Mucosa of stomach (tissue), 1 donor: ENCODE data around the gene FBXL17.

Source experiments
- H3K27me3 ChIP-seq: one replicate; pipeline ENCODE4 v1.7.0; 2013; ENCODE audit warnings: mild to moderate bottlenecking, low read length; ENCODE audit not compliant: control insufficient read depth, insufficient read depth
- H3K36me3 ChIP-seq: one replicate; pipeline ENCODE4 v1.7.0; 2013; ENCODE audit warnings: low read length; ENCODE audit not compliant: control insufficient read depth, insufficient read depth
- H3K4me1 ChIP-seq: one replicate; pipeline ENCODE4 v1.7.0; 2013; ENCODE audit warnings: mild to moderate bottlenecking, low read length; ENCODE audit not compliant: control insufficient read depth, insufficient read depth
- H3K4me3 ChIP-seq: one replicate; pipeline ENCODE4 v1.7.0; 2013; ENCODE audit warnings: low read length
- H3K9ac ChIP-seq: one replicate; pipeline ENCODE4 v1.7.0; 2013; ENCODE audit warnings: mild to moderate bottlenecking, low read length, moderate library complexity
- H3K9me3 ChIP-seq: one replicate; pipeline ENCODE4 v1.7.0; 2013; ENCODE audit warnings: mild to moderate bottlenecking, low read length, moderate library complexity; ENCODE audit not compliant: control insufficient read depth
- donor health status: Pancreatic carcinoma.

Gene FBXL17

DNA sequence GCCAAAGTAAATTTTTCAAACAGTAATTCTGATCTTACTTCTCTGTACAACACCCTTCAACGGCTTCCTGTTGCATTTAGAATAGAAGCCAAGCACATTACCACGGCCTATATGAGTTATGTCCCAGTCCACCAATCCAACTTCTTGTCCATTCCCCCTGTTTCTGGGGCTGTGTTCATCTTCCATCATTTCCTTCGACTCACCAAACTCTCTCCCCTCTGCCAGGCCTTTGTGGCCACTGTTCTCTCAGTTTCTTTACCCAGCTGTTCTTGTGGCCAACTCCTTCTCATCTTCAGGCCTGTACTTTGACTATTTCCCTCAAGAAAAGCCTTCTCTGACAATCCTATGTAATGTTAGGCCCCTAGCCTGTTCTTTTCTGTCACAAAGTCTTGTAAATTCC lies 451.8 kb downstream of the FBXL17 start:
- H3K9ac ChIP-seq, result no peak overlapping the region
- H3K4me1 ChIP-seq, result no peaks in the 10 kb centered on the region
- H3K4me3 ChIP-seq, result no peak overlapping the region
- H3K36me3 ChIP-seq, result no peaks in the 10 kb centered on the region
- no peaks in the 10 kb centered on the region for H3K9me3 ChIP-seq
- no peaks in the 10 kb centered on the region for H3K27me3 ChIP-seq

DNA sequence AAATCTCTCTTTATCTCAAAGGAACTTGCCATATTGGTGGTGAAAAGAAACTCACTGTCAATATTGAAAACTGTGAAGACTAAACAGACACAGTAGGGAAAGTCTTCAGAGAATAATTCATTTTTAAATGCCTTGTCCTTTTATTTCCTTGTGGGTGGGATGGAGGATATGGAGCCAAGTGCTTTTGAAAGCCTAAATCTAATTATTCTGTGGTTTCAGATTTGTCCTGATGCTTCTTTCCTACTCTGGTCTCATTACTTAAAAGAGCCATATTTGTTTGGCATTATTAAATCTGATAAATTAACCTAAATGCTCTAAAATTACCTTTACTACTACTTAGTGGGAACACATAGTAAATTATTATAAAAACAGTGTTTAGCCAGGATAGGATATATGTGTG lies 452.8 kb downstream of the FBXL17 start:
- no peak overlapping the region for H3K9ac ChIP-seq
- H3K27me3 ChIP-seq, result no peaks in the 10 kb centered on the region
- H3K36me3 ChIP-seq, result no peaks in the 10 kb centered on the region
- no peaks in the 10 kb centered on the region for H3K4me1 ChIP-seq
- H3K9me3 ChIP-seq, result no peaks in the 10 kb centered on the region
- no peak overlapping the region for H3K4me3 ChIP-seq

DNA sequence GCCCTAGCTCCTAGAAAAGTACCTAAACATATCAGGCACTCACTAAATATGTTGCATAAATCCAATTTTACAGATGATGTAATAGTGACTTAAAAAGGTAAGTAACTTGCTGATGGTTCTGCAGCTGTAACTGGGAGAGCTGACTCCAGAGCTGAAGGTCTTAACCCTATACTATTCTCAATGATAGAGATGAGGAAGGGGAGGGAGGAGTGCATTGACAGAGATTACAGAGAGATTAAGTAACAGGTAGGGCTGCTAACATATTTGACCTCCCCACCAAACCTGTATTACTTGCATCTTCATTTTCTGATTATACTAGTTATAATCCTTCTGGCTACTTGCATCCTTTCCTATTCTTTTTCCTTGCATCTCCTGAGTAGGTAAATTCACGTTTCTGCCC lies 455.8 kb downstream of the FBXL17 start:
- H3K9ac ChIP-seq, result no peak overlapping the region
- H3K36me3 ChIP-seq, result no peaks in the 10 kb centered on the region
- H3K4me3 ChIP-seq, result no peak overlapping the region
- no peaks in the 10 kb centered on the region for H3K27me3 ChIP-seq
- no peaks in the 10 kb centered on the region for H3K9me3 ChIP-seq
- H3K4me1 ChIP-seq, result no peaks in the 10 kb centered on the region

DNA sequence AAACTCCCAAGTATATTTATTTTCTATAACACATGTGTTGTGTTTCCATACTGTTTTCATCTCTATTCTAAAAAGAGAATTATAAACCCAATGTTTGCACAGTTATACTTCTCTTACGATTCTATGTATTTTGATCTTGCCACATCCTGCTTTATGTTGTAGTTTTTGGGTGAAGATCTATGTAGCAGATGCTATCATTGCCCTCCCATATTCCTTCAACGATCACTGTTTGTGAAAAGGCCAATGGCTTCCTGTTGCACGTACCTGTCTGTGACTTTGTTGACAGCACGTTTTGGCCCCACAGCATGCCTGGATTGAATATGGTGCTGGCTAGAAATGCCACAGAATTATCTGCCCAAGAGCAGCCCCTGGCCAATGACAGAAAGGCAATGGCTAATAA lies 456.7 kb downstream of the FBXL17 start:
- Histone ChIP-seq H3K27me3 (no peaks in the 10 kb centered on the region), H3K4me3 (no peak overlapping the region), H3K4me1 (no peaks in the 10 kb centered on the region), H3K9me3 (no peaks in the 10 kb centered on the region), H3K36me3 (no peaks in the 10 kb centered on the region), H3K9ac (no peak overlapping the region)

DNA sequence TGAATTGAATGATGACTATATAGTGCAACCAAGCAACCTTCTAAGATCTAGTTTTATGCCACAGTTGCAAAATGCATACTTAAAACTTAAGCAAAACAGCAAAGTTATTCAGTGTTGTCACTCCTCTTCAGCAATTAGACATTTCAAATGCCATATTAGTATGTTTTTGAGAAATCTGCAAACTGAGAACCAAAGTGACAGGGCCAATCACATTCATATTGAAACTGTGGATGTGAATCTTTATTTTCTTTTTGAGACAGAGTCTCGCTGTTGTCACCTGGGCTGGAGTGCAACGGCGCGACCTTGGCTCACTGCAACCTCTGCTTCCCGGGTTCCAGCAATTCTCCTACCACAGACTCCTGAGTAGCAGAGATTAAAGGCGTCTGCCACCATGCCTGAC lies 461.9 kb downstream of the FBXL17 start:
- Histone ChIP-seq H3K36me3 (no peaks in the 10 kb centered on the region), H3K4me3 (no peak overlapping the region), H3K27me3 (no peaks in the 10 kb centered on the region), H3K9me3 (no peaks in the 10 kb centered on the region), H3K4me1 (no peaks in the 10 kb centered on the region), H3K9ac (no peak overlapping the region)

DNA sequence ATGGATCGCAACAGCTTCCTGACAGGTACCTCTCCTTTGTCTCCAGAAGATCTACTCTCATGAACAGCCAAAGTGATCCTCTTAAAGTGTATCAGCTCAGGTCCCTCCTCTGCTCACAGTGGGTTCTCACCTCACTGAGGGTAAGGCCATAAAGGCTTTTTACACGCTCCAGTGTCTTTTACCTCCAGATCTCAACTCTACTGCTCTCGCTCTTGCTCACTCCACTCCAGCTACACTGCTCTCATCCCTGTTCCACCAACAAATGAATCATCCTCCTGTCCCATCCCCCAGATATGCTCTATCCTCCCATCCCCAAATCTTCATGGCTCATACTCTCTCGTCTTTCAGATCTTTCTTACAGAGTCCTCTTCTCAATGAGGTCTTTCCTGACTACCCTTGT lies 462.5 kb downstream of the FBXL17 start:
- H3K9me3 ChIP-seq, result no peaks in the 10 kb centered on the region
- no peaks in the 10 kb centered on the region for H3K36me3 ChIP-seq
- H3K4me3 ChIP-seq, result no peak overlapping the region

DNA sequence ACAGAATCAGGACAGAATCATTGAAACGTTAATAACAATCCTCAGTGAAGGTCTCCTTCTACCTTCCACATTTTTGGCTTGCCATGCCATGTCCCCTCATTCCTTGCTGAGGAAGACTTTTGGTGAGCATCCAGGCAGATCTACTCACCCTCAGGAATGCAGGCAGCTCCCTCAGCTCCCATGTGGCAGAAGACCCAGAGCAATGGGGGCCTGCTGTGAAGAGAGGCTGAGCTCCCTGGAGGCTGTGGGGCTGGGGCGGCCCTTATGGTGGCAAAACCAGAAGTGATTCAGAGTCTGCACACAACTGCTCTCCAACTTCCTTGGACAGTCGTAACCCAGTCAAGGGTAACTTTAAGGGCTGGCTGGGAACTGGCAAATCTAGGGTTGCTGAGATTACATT lies 463.9 kb downstream of the FBXL17 start:
- H3K9ac ChIP-seq, result no peak overlapping the region
- H3K4me1 ChIP-seq, result no peaks in the 10 kb centered on the region
- H3K9me3 ChIP-seq, result no peaks in the 10 kb centered on the region
- H3K4me3 ChIP-seq, result no peak overlapping the region
- no peaks in the 10 kb centered on the region for H3K36me3 ChIP-seq
- no peaks in the 10 kb centered on the region for H3K27me3 ChIP-seq

More for the DNA sequence above, 462.5 kb downstream of the FBXL17 start:
- Histone ChIP-seq H3K4me1 (no peaks in the 10 kb centered on the region), H3K9ac (no peak overlapping the region), H3K27me3 (no peaks in the 10 kb centered on the region)

DNA sequence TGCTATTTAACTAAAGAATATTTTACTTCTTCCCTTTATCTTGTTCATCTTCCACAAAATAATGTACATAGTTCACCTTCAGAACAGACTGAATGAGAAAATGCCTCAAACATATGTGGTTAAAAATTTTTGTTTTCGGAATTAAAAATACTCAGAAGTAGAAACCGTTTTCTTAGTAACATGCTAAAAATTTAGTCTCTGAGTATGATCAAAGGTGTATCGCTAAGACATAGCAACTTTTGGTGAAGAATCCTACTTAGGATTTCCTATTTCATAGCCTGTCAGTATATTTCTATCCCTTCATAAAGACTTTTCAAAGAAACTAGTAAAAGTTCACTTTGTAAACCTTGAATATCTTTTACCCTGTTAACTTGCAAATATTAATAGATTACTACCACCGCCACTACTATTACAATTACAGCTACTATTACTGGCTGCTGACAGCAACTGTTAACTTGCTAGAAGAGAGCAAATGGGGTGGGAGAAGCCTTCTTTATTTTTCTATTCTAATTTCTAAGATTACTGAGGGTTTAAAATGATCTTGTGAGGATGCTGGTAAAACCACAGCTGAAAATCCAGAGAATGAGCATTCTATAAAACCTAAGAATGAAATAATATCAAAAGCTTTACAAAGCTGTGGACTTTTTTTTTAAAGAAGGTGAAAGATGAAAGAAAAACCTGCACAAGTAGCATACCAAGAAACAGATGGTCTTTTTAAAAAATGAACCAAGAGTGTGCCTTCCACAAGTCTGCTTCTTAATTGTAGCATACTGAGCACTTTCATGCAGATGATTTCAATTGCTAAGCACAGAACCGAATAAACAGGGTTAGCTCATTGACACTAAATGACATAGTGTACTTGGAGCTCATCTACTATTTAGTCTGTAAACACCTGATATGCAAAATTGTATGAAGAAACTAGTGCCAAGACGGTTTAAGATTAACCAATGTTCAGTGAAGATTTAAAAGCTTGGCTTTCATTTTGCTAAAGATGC lies 464.9 kb downstream of the FBXL17 start:
- Histone ChIP-seq H3K9me3 (no peaks in the 10 kb centered on the region), H3K36me3 (no peaks in the 10 kb centered on the region)

DNA sequence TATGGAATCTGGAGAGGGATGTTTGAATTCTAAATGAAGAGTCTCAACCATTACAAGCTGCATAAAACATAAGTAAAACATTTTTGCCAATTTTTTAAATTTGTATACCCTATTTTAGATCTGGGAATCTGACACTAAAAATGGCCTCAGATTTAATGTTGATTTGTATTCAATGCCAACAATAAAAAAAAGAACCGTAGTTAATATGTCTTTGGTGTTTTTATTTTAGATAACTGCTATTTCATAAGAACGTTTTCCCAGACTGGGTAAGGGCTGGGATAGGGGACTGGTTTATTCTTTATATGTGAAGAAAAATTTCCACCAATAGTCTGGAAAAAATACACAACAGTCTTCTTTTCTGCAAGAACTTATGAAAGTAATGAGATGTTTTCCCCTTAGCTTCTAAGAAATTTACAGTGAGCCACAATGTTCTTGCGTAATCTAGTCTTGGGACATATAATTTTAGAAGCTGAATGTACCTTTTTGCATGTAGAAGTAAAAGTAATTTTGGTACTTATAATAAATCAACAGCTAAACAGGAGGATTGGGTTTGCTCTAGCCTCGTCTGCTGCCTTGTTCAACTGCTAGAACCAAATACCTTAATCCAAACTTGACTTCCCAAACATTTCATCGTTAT lies 466.6 kb downstream of the FBXL17 start:
- no peaks in the 10 kb centered on the region for H3K36me3 ChIP-seq
- H3K27me3 ChIP-seq, result no peaks in the 10 kb centered on the region
- H3K4me3 ChIP-seq, result no peak overlapping the region
- H3K9ac ChIP-seq, result no peak overlapping the region
- no peaks in the 10 kb centered on the region for H3K4me1 ChIP-seq
- H3K9me3 ChIP-seq, result no peaks in the 10 kb centered on the region

More for the DNA sequence above, 464.9 kb downstream of the FBXL17 start:
- Histone ChIP-seq H3K4me3 (no peak overlapping the region), H3K27me3 (no peaks in the 10 kb centered on the region), H3K9ac (no peak overlapping the region), H3K4me1 (no peaks in the 10 kb centered on the region)

DNA sequence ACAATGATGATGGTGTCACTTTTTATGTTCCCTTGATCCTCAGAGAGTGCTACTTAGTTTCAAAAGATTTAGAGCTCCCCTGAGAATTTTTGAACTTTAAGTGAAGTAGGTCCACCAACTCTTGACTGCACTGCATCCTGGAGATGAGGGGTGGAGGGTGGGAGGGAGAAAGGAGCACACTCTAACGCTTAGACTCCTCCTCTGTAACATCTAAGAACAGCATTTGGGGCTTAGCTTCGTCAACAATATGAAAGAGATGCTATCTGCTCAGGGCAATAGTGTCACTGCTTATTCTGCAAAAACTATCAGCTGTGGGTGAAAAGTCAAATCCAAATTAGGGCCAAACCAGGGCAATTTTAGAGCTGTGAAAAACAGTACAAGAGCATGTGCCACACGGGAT lies 468.4 kb downstream of the FBXL17 start:
- Histone ChIP-seq H3K4me3 (no peak overlapping the region), H3K4me1 (no peaks in the 10 kb centered on the region), H3K27me3 (no peaks in the 10 kb centered on the region), H3K9ac (no peak overlapping the region), H3K36me3 (no peaks in the 10 kb centered on the region), H3K9me3 (no peaks in the 10 kb centered on the region)

DNA sequence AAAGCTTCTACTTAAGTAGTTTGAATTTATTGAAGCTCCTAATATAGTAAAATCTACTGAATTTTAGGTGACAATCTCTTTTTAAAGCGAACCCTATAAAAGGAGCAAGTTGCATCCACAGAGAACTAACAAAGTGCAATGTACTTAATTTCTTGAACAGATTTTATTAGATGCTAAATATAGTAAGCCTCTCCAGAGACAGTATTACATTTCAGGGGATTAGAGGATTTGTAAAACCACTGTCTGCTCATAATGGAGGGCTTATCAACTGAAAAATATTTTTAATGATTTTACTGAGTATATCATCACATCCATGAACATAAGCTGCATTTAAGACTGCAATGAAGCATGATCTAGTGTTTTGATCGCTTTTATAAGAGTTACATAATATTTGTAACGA lies 481.2 kb downstream of the FBXL17 start:
- H3K4me1 ChIP-seq, result no peaks in the 10 kb centered on the region
- no peaks in the 10 kb centered on the region for H3K9me3 ChIP-seq
- no peak overlapping the region for H3K9ac ChIP-seq
- no peaks in the 10 kb centered on the region for H3K27me3 ChIP-seq
- H3K4me3 ChIP-seq, result no peak overlapping the region
- no peaks in the 10 kb centered on the region for H3K36me3 ChIP-seq

DNA sequence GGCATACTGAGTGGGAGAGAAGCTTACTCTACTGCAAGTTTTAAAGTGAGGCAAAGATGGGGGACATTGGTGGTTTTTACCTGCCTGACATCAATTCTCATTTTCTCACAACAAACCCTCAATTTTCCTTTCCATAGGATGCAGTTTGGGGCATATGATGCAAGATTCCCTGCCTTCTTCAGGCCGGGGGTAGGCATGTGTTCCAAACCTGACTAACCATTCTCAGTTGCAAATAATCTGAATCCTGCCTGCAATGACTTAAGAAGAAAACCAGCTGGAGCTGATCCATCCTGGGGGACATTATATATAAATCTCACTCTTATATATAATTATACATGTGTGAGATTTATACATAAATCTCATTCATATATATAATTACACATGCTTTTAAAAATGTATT lies 487.5 kb downstream of the FBXL17 start:
- H3K9ac ChIP-seq, result no peak overlapping the region
- no peaks in the 10 kb centered on the region for H3K36me3 ChIP-seq
- H3K27me3 ChIP-seq, result no peaks in the 10 kb centered on the region
- no peaks in the 10 kb centered on the region for H3K4me1 ChIP-seq
- H3K9me3 ChIP-seq, result no peaks in the 10 kb centered on the region
- no peak overlapping the region for H3K4me3 ChIP-seq
